Mesothelial cell of epicardium (in vitro differentiated cells): ENCODE measurements around the gene EPHA6. TPM values are rescaled to one million over a fixed set of nuclear protein-coding genes. Genes with fewer than 3 reads are reported as not detected.

Experiments used
- DNase-seq, 2 experiments: peaks; one replicate each; pipeline ENCODE4 v3.0.0; 2021; ENCODE audit warnings: low spot score in 2 of 2; ENCODE audit not compliant: unreplicated experiment in 2 of 2
- H3K27ac Mint-ChIP-seq: 2 replicates; pipeline ENCODE4 v1.8.0; 2021; ENCODE audit warnings: mixed read lengths
- H3K27me3 Mint-ChIP-seq: 2 replicates; pipeline ENCODE4 v1.8.0; 2021; ENCODE audit warnings: low read depth, mixed read lengths
- H3K36me3 Mint-ChIP-seq: 2 replicates; pipeline ENCODE4 v1.8.0; 2021; ENCODE audit warnings: mixed read lengths
- H3K4me1 Mint-ChIP-seq: 2 replicates; pipeline ENCODE4 v1.8.0; 2021; ENCODE audit warnings: mixed read lengths
- H3K4me3 Mint-ChIP-seq: 2 replicates; pipeline ENCODE4 v1.8.0; 2021; ENCODE audit warnings: mild to moderate bottlenecking, moderate library complexity, mixed read lengths
- H3K9me3 Mint-ChIP-seq: 2 replicates; pipeline ENCODE4 v1.8.0; 2021; ENCODE audit warnings: mixed read lengths
- CTCF ChIP-seq: fragments of 200-600 bp; sonication (generic); IDR thresholded peaks from one replicate; pipeline ENCODE4 v1.5.0; 2021; ENCODE audit warnings: antibody characterized with exemption; ENCODE audit not compliant: unreplicated experiment
- total RNA-seq: library from RNA; stranded (reverse); gene quantifications from 3 replicates; pipeline ENCODE4 v1.2.1, GENCODE V29; 2021

Gene EPHA6
- total RNA-seq, 1 donor from 2014 or later = 43.3 TPM

GRCh38 chr3:97691354-97691753 is 877.0 kb downstream of the EPHA6 start:
- Mint-ChIP-seq H3K4me3 (no peak overlapping the region), H3K4me1 (peaks cover 44% of the 10 kb centered on the region)

GRCh38 chr3:97692389-97692788 is 878.0 kb downstream of the EPHA6 start:
- no peak for TF ChIP-seq CTCF
- peaks cover 34% of the 10 kb centered on the region for H3K4me1 Mint-ChIP-seq
- peaks cover 6% of the 10 kb centered on the region for H3K9me3 Mint-ChIP-seq
- peaks cover 4% of the 10 kb centered on the region for H3K36me3 Mint-ChIP-seq
- no peak overlapping the region for H3K27ac Mint-ChIP-seq
- DNase-seq = no peak
- H3K27me3 Mint-ChIP-seq = no peaks in the 10 kb centered on the region
- H3K4me3 Mint-ChIP-seq = no peak overlapping the region

More at GRCh38 chr3:97691354-97691753, 877.0 kb downstream of the EPHA6 start:
- DNase-seq = no peak
- Mint-ChIP-seq H3K27ac (no peak overlapping the region), H3K36me3 (peaks cover 4% of the 10 kb centered on the region), H3K9me3 (peaks cover 6% of the 10 kb centered on the region), H3K27me3 (no peaks in the 10 kb centered on the region)
- no peak for TF ChIP-seq CTCF

DNA sequence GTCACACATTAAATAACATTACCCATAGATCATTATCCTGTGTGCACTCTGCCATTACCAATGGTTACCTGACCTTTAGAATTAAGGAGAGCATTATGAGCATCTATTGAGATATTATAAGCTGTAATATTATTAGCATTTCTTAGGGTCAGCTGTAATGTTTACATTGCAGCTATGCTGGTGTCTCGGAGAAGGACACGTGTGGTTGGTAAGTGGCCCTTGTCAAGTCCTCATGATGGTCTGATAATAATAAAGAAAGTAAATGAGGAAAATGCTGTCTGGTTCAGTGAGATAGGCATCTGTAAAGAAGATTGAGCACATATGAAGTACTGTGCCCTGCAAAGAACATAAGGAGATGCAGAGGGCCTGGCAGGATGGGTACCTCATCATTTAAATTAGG is 878.4 kb downstream of the EPHA6 start:
- H3K9me3 Mint-ChIP-seq = peaks cover 6% of the 10 kb centered on the region

DNA sequence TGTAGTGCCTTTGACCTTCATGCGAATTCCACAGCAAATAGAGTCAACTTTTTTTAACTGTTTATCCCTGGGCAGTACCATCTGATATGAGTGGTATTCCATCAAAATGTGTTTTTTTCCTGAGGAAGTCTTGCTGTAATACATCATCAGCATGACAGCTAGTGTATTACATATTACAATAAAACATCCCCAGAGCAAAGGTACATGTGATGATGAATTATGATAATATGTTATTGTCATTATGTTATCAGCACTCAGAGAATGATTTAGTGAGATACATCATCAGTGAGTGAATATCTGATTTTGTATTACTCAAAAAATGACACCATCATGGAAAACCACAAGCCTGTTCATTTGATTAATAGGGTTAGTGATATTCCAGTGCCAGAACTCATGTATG is 880.5 kb downstream of the EPHA6 start:
- no peak overlapping the region for H3K4me3 Mint-ChIP-seq
- H3K4me1 Mint-ChIP-seq = peaks cover 34% of the 10 kb centered on the region
- peaks cover 3% of the 10 kb centered on the region for H3K9me3 Mint-ChIP-seq
- no peak for TF ChIP-seq CTCF
- H3K27ac Mint-ChIP-seq = peak overlapping the region; percentile 50
- peaks cover 2% of the 10 kb centered on the region for H3K36me3 Mint-ChIP-seq
- no peaks in the 10 kb centered on the region for H3K27me3 Mint-ChIP-seq
- DNase-seq = no peak

More for the DNA sequence above, 878.4 kb downstream of the EPHA6 start:
- no peak for TF ChIP-seq CTCF
- no peak overlapping the region for H3K4me3 Mint-ChIP-seq
- H3K27ac Mint-ChIP-seq = no peak overlapping the region
- H3K27me3 Mint-ChIP-seq = no peaks in the 10 kb centered on the region
- H3K36me3 Mint-ChIP-seq = peaks cover 4% of the 10 kb centered on the region
- peaks cover 30% of the 10 kb centered on the region for H3K4me1 Mint-ChIP-seq
- no peak for DNase-seq

DNA sequence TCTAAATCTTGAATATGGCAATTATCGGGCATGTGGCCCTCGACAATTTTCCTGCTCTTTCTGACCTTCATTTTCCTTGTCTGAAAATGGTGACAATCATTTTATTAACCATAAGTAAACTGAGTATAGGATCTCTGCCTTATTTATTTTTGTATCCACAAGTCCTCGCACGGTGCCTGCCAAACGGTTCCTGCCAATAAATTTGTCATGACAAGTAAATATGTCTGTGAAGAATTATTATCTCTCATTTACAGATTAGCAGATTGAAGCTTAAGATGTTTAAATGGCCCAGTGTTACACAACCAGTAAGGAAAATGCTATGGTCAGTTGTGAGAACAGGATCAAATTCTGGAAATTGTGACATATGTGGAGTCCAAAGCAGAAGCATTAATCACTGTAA is 884.3 kb downstream of the EPHA6 start:
- no peaks in the 10 kb centered on the region for H3K9me3 Mint-ChIP-seq
- H3K36me3 Mint-ChIP-seq = no peaks in the 10 kb centered on the region
- peaks cover 2% of the 10 kb centered on the region for H3K27me3 Mint-ChIP-seq
- no peak for DNase-seq
- H3K4me1 Mint-ChIP-seq = peaks cover 41% of the 10 kb centered on the region
- H3K4me3 Mint-ChIP-seq = no peak overlapping the region
- H3K27ac Mint-ChIP-seq = no peak overlapping the region
- no peak for TF ChIP-seq CTCF

DNA sequence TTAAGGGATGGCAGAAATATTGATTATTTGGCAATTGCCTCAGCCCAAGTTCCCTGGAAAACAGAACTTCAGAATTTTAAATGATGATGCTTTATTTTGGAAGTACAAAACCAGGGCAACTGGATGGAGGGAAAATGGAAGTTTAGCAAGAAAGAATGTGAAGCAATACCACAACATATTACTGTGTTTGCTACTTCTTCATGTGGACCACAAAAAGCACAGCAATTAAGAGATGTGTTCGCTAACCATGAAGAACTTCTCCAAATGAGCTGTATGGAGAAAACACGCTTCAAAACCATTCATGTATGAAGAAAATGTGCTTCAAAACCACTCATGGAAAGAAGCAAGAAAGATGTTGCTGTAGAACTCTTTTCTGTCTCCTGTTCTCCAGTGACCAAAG is 885.5 kb downstream of the EPHA6 start:
- peaks cover 2% of the 10 kb centered on the region for H3K27me3 Mint-ChIP-seq
- no peak for DNase-seq
- H3K4me1 Mint-ChIP-seq = peaks cover 36% of the 10 kb centered on the region
- H3K36me3 Mint-ChIP-seq = no peaks in the 10 kb centered on the region
- no peak overlapping the region for H3K27ac Mint-ChIP-seq
- peaks cover 1% of the 10 kb centered on the region for H3K9me3 Mint-ChIP-seq
- no peak for TF ChIP-seq CTCF
- no peak overlapping the region for H3K4me3 Mint-ChIP-seq
